ENCODE data around the gene ARHGEF19. TPM values are rescaled to one million over a fixed set of nuclear protein-coding genes. Genes with fewer than 3 reads are reported as not detected.

Gene ARHGEF19
- total RNA-seq, 4 donors from 2014 or later, result 3.3 to 4.6 (median 3.9) TPM

DNA sequence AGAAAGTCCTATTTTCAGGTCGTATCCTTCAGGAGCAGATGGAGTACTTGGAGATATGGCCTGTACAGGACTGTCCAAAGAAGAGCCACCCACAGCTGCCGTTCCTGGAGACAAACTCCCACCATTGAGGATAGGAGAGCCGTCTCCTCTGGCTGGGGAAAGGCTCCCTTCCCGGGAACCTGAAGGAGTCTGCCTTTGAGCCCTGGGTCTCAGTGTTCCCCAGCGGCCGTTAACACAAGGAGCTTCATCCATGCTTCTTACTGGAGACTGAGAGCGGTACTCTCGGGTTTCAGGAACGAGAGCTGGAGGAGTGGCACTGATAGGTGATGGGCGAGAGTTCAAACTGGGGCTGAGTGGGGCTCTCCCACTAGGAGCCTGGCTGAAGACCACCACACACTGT lies 38.9 kb upstream of the ARHGEF19 start:
- Histone ChIP-seq H3K27ac (replicated peaks in 1 of 4) (peak overlapping the region; percentile 78 to 85 (median 80)), H3K9me3 (no peaks in the 10 kb centered on the region), H3K27me3 (no peaks in the 10 kb centered on the region), H3K36me3 (peaks cover 16 to 61% (median 61%) of the 10 kb centered on the region in 4 donors), H3K4me1 (peaks cover 50 to 73% (median 59%) of the 10 kb centered on the region in 4 donors), H3K4me3 (no peak overlapping the region)
- DNase-seq (ENCODE audit: extremely low spot score), result no peak
- TF ChIP-seq POLR2A (IDR thresholded peaks at IDR 0.05; ENCODE audit: low read depth) (no peak), POLR2AphosphoS5 (IDR thresholded peaks at IDR 0.05) (no peak), CTCF (IDR thresholded peaks at IDR 0.05) (no peak), EP300 (IDR thresholded peaks at IDR 0.05) (no peak)
- intact Hi-C loops (cut with DNase I), result no loop called here
- WGBS, result 94% methylated on average over 10 of the region's 10 CpGs

- H3K27me3 ChIP-seq, result no peaks in the 10 kb centered on the region
- DNase-seq (ENCODE audit: extremely low spot score), result no peak
- H3K27ac ChIP-seq (replicated peaks in 1 of 4), result peak overlapping the region; percentile 78 to 85 (median 80)
- H3K9me3 ChIP-seq, result no peaks in the 10 kb centered on the region
- WGBS, result 70% methylated on average over 9 of the region's 15 CpGs
- H3K4me3 ChIP-seq, result no peak overlapping the region
- intact Hi-C loops (cut with DNase I), result no loop called here
- H3K4me1 ChIP-seq, result peaks cover 50 to 76% (median 62%) of the 10 kb centered on the region in 4 donors
- peak in 1 of 2 donors; percentile 30 for TF ChIP-seq POLR2AphosphoS5 (IDR thresholded peaks at IDR 0.05)
- TF ChIP-seq CTCF (IDR thresholded peaks at IDR 0.05), result no peak
- peaks cover 15 to 58% (median 56%) of the 10 kb centered on the region in 4 donors for H3K36me3 ChIP-seq
Measured at GRCh38 chr1:16250524-16251251, 38.2 kb upstream of the ARHGEF19 start.

DNA sequence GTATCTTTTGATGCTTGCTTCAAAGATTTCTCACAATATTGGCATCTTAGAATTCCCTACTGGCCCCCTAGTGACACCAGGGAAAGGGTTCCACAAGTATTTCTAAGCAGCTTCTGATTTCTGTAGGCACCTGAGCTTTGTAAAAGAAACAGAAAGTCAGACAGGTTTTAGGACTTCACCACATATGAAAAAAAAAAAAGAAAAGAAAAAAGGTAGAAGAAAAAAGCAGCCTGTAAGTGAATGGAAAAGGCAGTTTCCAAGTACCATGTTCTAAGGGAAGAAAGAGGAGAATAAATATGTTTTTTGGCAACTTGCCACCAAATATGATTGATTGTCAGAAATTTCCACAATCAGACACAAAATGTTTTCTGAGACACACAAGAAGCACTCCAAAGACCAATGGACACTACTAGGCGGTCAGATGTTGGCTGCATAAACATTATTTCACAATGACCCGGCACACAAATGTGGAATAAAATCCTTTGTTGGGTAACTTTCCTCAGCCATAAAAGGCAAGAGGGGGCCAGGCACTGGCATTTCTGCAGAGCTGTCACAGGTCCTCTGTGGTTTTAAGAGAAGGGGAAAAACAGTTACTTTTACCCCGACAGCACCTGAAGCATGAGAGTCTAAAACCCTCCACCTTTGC lies 37.3 kb upstream of the ARHGEF19 start:
- H3K4me3 ChIP-seq, result no peak overlapping the region
- no peak for TF ChIP-seq CTCF (IDR thresholded peaks at IDR 0.05)
- peak; percentile 69 to 78 for TF ChIP-seq POLR2AphosphoS5 (IDR thresholded peaks at IDR 0.05)
- H3K9me3 ChIP-seq, result no peaks in the 10 kb centered on the region
- WGBS, result 27% methylated on average over 3 of the region's 3 CpGs
- H3K27me3 ChIP-seq, result no peaks in the 10 kb centered on the region
- H3K4me1 ChIP-seq, result peaks cover 50 to 70% (median 62%) of the 10 kb centered on the region in 4 donors
- peak overlapping the region; percentile 78 to 85 (median 80) for H3K27ac ChIP-seq (replicated peaks in 1 of 4)
- no peak for DNase-seq (ENCODE audit: extremely low spot score)
- intact Hi-C loops (cut with DNase I), result loop anchor here (5.0 kb wide), 2 partner anchors 42 to 113 kb away; no protein-coding TSS in a partner anchor
- H3K36me3 ChIP-seq, result peaks cover 5 to 54% (median 49%) of the 10 kb centered on the region in 4 donors

DNA sequence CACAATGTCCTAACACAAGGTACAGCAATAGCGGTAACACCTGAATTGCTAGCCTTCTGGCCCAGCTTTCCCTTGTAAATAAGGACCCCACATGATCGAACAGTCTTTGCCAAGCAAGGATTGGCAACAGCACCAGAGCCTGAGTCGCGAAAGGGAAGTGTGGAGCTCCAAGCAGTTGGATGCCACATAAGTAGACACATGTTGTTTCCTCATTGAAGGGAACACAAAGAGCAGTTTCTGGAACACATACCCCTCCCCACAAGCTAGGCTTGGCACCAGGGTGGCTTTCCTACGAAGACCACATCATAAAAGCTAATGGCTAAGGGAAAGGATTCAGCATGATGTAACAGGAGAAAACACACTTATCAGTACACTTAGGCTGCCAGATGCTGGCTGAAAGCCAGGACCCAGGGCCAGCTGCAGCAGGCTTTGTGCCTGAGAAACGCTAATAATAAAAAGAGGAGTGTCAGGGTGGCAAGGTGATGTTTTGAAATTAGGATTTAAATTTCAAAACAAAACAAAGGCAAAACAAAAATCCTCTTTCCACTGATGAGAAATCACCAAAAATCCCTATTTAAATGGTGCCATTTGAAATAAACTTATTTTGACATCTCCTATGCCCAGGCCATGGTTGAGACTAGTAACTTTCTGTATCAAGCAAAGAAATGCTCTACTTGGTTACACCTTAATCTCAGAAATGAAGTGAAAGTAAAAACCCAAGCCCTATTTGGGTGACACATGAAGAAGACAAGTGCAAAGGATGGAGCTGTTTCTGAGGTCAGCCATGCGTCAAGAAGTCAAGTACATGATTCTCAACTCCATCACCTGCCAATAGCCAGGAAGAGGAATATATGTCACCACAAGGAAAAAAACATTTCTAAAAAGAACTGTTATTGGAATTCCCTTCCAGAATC lies 36.4 kb upstream of the ARHGEF19 start:
- Histone ChIP-seq H3K27ac (replicated peaks in 1 of 4) (peak overlapping the region; percentile 78 to 85 (median 80)), H3K4me3 (no peak overlapping the region), H3K4me1 (peaks cover 59 to 71% (median 66%) of the 10 kb centered on the region in 4 donors), H3K9me3 (no peaks in the 10 kb centered on the region), H3K36me3 (peaks cover 3 to 51% (median 43%) of the 10 kb centered on the region in 4 donors), H3K27me3 (no peaks in the 10 kb centered on the region)
- TF ChIP-seq POLR2AphosphoS5 (IDR thresholded peaks at IDR 0.05) (peak; percentile 64 to 67), EP300 (IDR thresholded peaks at IDR 0.05) (no peak)
- 29% methylated on average over 7 of the region's 7 CpGs for WGBS
- no peak for DNase-seq (ENCODE audit: extremely low spot score)
- intact Hi-C loops (cut with DNase I), result loop anchor here (5.0 kb wide), 2 partner anchors 42 to 113 kb away; no protein-coding TSS in a partner anchor
